Chondrocyte (in vitro differentiated cells): Measurements from ENCODE around the gene CTRB1. TPM values are rescaled to one million over a fixed set of nuclear protein-coding genes. Genes with fewer than 3 reads are reported as not detected.

Experiments used
- DNase-seq: peaks from one replicate; pipeline ENCODE4 v3.0.0; 2021; ENCODE audit warnings: mixed read lengths, low spot score
- H3K27ac Mint-ChIP-seq: one replicate; pipeline ENCODE4 v1.8.0; 2021; ENCODE audit warnings: mild to moderate bottlenecking, moderate library complexity, mixed read lengths; ENCODE audit not compliant: unreplicated experiment
- H3K27me3 Mint-ChIP-seq: 2 replicates; pipeline ENCODE4 v1.8.0; 2021; ENCODE audit warnings: low read depth, mixed read lengths
- H3K36me3 Mint-ChIP-seq: 2 replicates; pipeline ENCODE4 v1.8.0; 2021; ENCODE audit warnings: low read depth, mixed read lengths
- H3K4me1 Mint-ChIP-seq: 2 replicates; pipeline ENCODE4 v1.8.0; 2021; ENCODE audit warnings: low read depth, mild to moderate bottlenecking, mixed read lengths
- H3K4me3 Mint-ChIP-seq: one replicate; pipeline ENCODE4 v1.8.0; 2021; ENCODE audit warnings: mild to moderate bottlenecking, moderate library complexity, mixed read lengths; ENCODE audit not compliant: unreplicated experiment
- H3K9me3 Mint-ChIP-seq: 2 replicates; pipeline ENCODE4 v1.8.0; 2021; ENCODE audit warnings: low read depth, mixed read lengths
- CTCF ChIP-seq: fragments of 200-600 bp; sonication (generic); IDR thresholded peaks from 2 replicates; pipeline ENCODE4 v1.5.0; 2021; ENCODE audit warnings: antibody characterized with exemption, mild to moderate bottlenecking, moderate library complexity
- total RNA-seq: library from RNA; stranded (reverse); gene quantifications from 3 replicates; pipeline ENCODE4 v1.2.1, GENCODE V29; 2021

The CTRB1 gene
- total RNA-seq, 1 donor from 2014 or later = not detected

GRCh38 chr16:75251280-75252048 lies 32.7 kb downstream of the CTRB1 start, which contains the start of gene BCAR1:
TSS of gene BCAR1 (minus strand) at chr16:75251624. CDS start at chr16:75251482, 142 bp downstream.
- Mint-ChIP-seq H3K36me3 (peaks cover 2% of the 10 kb centered on the region), H3K4me3 (peak within 1 kb of the TSS; percentile 90), H3K9me3 (no peaks in the 10 kb centered on the region), H3K4me1 (peaks cover 86% of the 10 kb centered on the region), H3K27me3 (no peaks in the 10 kb centered on the region), H3K27ac (peak within 1 kb of the TSS; percentile 94)
- TF ChIP-seq CTCF = peak; percentile 36
- peak; percentile 93 for DNase-seq

GRCh38 chr16:75252049-75252864 lies 33.5 kb downstream of the CTRB1 start:
- peak overlapping the region; percentile 65 for H3K4me3 Mint-ChIP-seq
- no peaks in the 10 kb centered on the region for H3K9me3 Mint-ChIP-seq
- TF ChIP-seq CTCF = no peak
- H3K27me3 Mint-ChIP-seq = no peaks in the 10 kb centered on the region
- H3K4me1 Mint-ChIP-seq = peaks cover 86% of the 10 kb centered on the region
- H3K36me3 Mint-ChIP-seq = peaks cover 2% of the 10 kb centered on the region
- DNase-seq = peak; percentile 87
- H3K27ac Mint-ChIP-seq = peak overlapping the region; percentile 94

GRCh38 chr16:75252946-75253911 lies 34.4 kb downstream of the CTRB1 start:
- peaks cover 86% of the 10 kb centered on the region for H3K4me1 Mint-ChIP-seq
- no peaks in the 10 kb centered on the region for H3K9me3 Mint-ChIP-seq
- H3K27ac Mint-ChIP-seq = peak overlapping the region; percentile 94
- H3K36me3 Mint-ChIP-seq = peaks cover 2% of the 10 kb centered on the region
- TF ChIP-seq CTCF = peak; percentile 27
- H3K27me3 Mint-ChIP-seq = no peaks in the 10 kb centered on the region
- peak; percentile 91 for DNase-seq
- peak overlapping the region; percentile 56 for H3K4me3 Mint-ChIP-seq

- Mint-ChIP-seq H3K4me1 (peaks cover 86% of the 10 kb centered on the region), H3K36me3 (no peaks in the 10 kb centered on the region), H3K4me3 (no peak overlapping the region), H3K27ac (peak overlapping the region; percentile 94), H3K27me3 (no peaks in the 10 kb centered on the region), H3K9me3 (no peaks in the 10 kb centered on the region)
- TF ChIP-seq CTCF = no peak
- DNase-seq = no peak
Observed at GRCh38 chr16:75254359-75254837, 35.6 kb downstream of the CTRB1 start.
